Keratinocyte (primary cell): ENCODE results near the gene GH2. TPM values are rescaled to one million over a fixed set of nuclear protein-coding genes. Genes with fewer than 3 reads are reported as not detected.

Experiments used
- DNase-seq: peaks from one replicate; pipeline ENCODE4 v3.0.0-alpha.2; 2011; ENCODE audit warnings: low read depth, missing footprints, low spot score
- FAIRE-seq: peaks from 2 replicates; lab custom pipeline; 2011; peaks lifted over from hg19 to GRCh38; lab: Jason Lieb, UNC
- H2AFZ ChIP-seq: 2 replicates; pipeline ENCODE4 v1.6.0; 2012; ENCODE audit warnings: low read length, control low read depth, inconsistent platforms; ENCODE audit not compliant: control insufficient read depth
- H3K27ac ChIP-seq: 2 replicates; pipeline ENCODE4 v1.5.1; 2011; ENCODE audit warnings: low read length; ENCODE audit not compliant: control insufficient read depth, insufficient read depth
- H3K27me3 ChIP-seq: 3 replicates; pipeline ENCODE4 v1.6.0; 2011; ENCODE audit warnings: low read length; ENCODE audit not compliant: control insufficient read depth, insufficient read depth; ENCODE audit errors: extremely low read depth
- H3K36me3 ChIP-seq, 2 experiments: 2 replicates in 1 of 2; 3 replicates in 1 of 2; pipeline ENCODE4 v1.5.1; 2011; ENCODE audit warnings: low read length in 2 of 2, mild to moderate bottlenecking in 1 of 2; ENCODE audit not compliant: control insufficient read depth in 2 of 2, insufficient read depth in 2 of 2; ENCODE audit errors: extremely low read depth in 1 of 2
- H3K4me1 ChIP-seq: 3 replicates; pipeline ENCODE4 v1.5.1; 2011; ENCODE audit warnings: low read length; ENCODE audit not compliant: control insufficient read depth, insufficient read depth; ENCODE audit errors: extremely low read depth
- H3K4me2 ChIP-seq: 3 replicates; pipeline ENCODE4 v1.6.0; 2011; ENCODE audit warnings: low read depth, low read length; ENCODE audit not compliant: control insufficient read depth, insufficient read depth; ENCODE audit errors: extremely low read depth
- H3K4me3 ChIP-seq, 3 experiments: fragments of 200-600 bp in 1 of 3; sonication (generic) in 1 of 3; 2 replicates in 2 of 3; 3 replicates in 1 of 3; pipeline ENCODE4 v1.5.1; 2011 to 2016; ENCODE audit warnings: low read length in 3 of 3, mild to moderate bottlenecking in 3 of 3, control low read depth in 2 of 3, inconsistent platforms in 1 of 3, low read depth in 1 of 3, mixed read lengths in 1 of 3, mixed run types in 1 of 3, moderate library complexity in 1 of 3; ENCODE audit not compliant: control insufficient read depth in 2 of 3, insufficient read depth in 2 of 3; ENCODE audit errors: extremely low read depth in 1 of 3
- H3K79me2 ChIP-seq: 2 replicates; pipeline ENCODE4 v1.6.0; 2012; ENCODE audit warnings: low read length; ENCODE audit not compliant: control insufficient read depth, insufficient read depth
- H3K9ac ChIP-seq: 3 replicates; pipeline ENCODE4 v1.6.0; 2011; ENCODE audit warnings: low read length; ENCODE audit not compliant: control insufficient read depth, insufficient read depth; ENCODE audit errors: extremely low read depth
- H3K9me1 ChIP-seq: 3 replicates; pipeline ENCODE4 v1.6.0; 2011; ENCODE audit warnings: low read length; ENCODE audit not compliant: control insufficient read depth, insufficient read depth; ENCODE audit errors: extremely low read depth
- H3K9me3 ChIP-seq: 2 replicates; pipeline ENCODE4 v1.5.1; 2012; ENCODE audit warnings: low read depth, low read length; ENCODE audit not compliant: control insufficient read depth
- H4K20me1 ChIP-seq: 3 replicates; pipeline ENCODE4 v1.6.0; 2011; ENCODE audit warnings: low read length; ENCODE audit not compliant: control insufficient read depth, insufficient read depth; ENCODE audit errors: extremely low read depth
- EZH2 ChIP-seq: IDR thresholded peaks from one replicate; pipeline ENCODE4 v1.6.1; 2012; ENCODE audit warnings: inconsistent platforms, mild to moderate bottlenecking, low read length, moderate library complexity
- dilution Hi-C: fragments of 300-500 bp; cut with MboI; formaldehyde crosslinking; loops from one replicate; pipeline ENCODE4 v1.7.0; 2020; ENCODE audit warnings: low sequenced_read_pairs; ENCODE audit not compliant: extremely low pct_ligation_motif_present
- polyA plus RNA-seq, 5 experiments: library from polyadenylated mRNA; depleted of rRNA in 3 of 5; stranded (reverse) in 3 of 5; stranded (forward) in 1 of 5; unstranded in 1 of 5; fragments of >200 nt; gene quantifications; 1 replicate in 1 of 5; 2 replicates in 3 of 5; 3 replicates in 1 of 5; pipeline versions ENCODE4 v1.2.1 to v1.2.3, GENCODE V29; 2011 to 2012; ENCODE audit warnings: missing spikeins in 2 of 5, low read depth in 1 of 5, low replicate concordance in 1 of 5
- TF ChIP-seq, protein P1 (sequence below), 3 experiments: IDR thresholded peaks in 1 of 3; conservative IDR thresholded peaks in 1 of 3; optimal IDR thresholded peaks in 1 of 3; 2 replicates in 2 of 3; 3 replicates in 1 of 3; pipeline versions ENCODE3 to v1.5.1; 2011; ENCODE audit warnings: low read length in 3 of 3, mild to moderate bottlenecking in 3 of 3, moderate library complexity in 2 of 3, control low read depth in 1 of 3, inconsistent platforms in 1 of 3; ENCODE audit not compliant: insufficient read depth in 2 of 3; ENCODE audit errors: extremely low read depth in 1 of 3

Gene GH2
- polyA plus RNA-seq, 1 donor (not counting 4 experiments of a cell fraction or from before 2014, with no cell fraction given): not detected

- TF ChIP-seq, protein P1, sequence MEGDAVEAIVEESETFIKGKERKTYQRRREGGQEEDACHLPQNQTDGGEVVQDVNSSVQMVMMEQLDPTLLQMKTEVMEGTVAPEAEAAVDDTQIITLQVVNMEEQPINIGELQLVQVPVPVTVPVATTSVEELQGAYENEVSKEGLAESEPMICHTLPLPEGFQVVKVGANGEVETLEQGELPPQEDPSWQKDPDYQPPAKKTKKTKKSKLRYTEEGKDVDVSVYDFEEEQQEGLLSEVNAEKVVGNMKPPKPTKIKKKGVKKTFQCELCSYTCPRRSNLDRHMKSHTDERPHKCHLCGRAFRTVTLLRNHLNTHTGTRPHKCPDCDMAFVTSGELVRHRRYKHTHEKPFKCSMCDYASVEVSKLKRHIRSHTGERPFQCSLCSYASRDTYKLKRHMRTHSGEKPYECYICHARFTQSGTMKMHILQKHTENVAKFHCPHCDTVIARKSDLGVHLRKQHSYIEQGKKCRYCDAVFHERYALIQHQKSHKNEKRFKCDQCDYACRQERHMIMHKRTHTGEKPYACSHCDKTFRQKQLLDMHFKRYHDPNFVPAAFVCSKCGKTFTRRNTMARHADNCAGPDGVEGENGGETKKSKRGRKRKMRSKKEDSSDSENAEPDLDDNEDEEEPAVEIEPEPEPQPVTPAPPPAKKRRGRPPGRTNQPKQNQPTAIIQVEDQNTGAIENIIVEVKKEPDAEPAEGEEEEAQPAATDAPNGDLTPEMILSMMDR (optimal IDR thresholded peaks at IDR 0.05 in 1 of 3, IDR thresholded peaks at IDR 0.05 in 1 of 3, conservative IDR thresholded peaks at IDR 0.05 in 1 of 3; ENCODE audit: extremely low read depth in 1 of 3, insufficient read depth in 2 of 3, low read length in 3 of 3): no peak
- no peak for TF ChIP-seq EZH2
- no peak overlapping the region for H3K4me2 ChIP-seq
- peaks cover 29 to 41% of the 10 kb centered on the region in 2 experiments for H3K36me3 ChIP-seq
- H3K4me3 ChIP-seq: no peak overlapping the region
- no peak overlapping the region for H3K27ac ChIP-seq
- H3K4me1 ChIP-seq: peaks cover 49% of the 10 kb centered on the region
- H3K9me1 ChIP-seq: peaks cover 2% of the 10 kb centered on the region
- H3K9me3 ChIP-seq: no peaks in the 10 kb centered on the region
- FAIRE-seq (no peak), DNase-seq (no peak)
- peaks cover 11% of the 10 kb centered on the region for H4K20me1 ChIP-seq
- no peaks in the 10 kb centered on the region for H3K27me3 ChIP-seq
- H2AFZ ChIP-seq: no peak overlapping the region
- H3K79me2 ChIP-seq: peaks cover 55% of the 10 kb centered on the region
- no peak overlapping the region for H3K9ac ChIP-seq
- dilution Hi-C loops: no loop called here
These were observed 44.3 kb downstream of the GH2 start for GRCh38 chr17:63837480-63837879.

GRCh38 chr17:63836811-63837210 is 44.9 kb downstream of the GH2 start:
- H3K4me3 ChIP-seq: no peak overlapping the region
- no peak overlapping the region for H3K4me2 ChIP-seq
- DNase-seq: no peak
- TF ChIP-seq, protein P1 (optimal IDR thresholded peaks at IDR 0.05 in 1 of 3, IDR thresholded peaks at IDR 0.05 in 1 of 3, conservative IDR thresholded peaks at IDR 0.05 in 1 of 3; ENCODE audit: extremely low read depth in 1 of 3, insufficient read depth in 2 of 3, low read length in 3 of 3): no peak
- TF ChIP-seq EZH2: no peak
- H3K27me3 ChIP-seq: no peaks in the 10 kb centered on the region
- H3K9ac ChIP-seq: no peak overlapping the region
- no peak overlapping the region for H3K27ac ChIP-seq
- H3K79me2 ChIP-seq: peaks cover 52% of the 10 kb centered on the region
- H2AFZ ChIP-seq: no peak overlapping the region
- dilution Hi-C loops: no loop called here
- H3K9me1 ChIP-seq: peaks cover 2% of the 10 kb centered on the region
- peaks cover 11% of the 10 kb centered on the region for H4K20me1 ChIP-seq
- peaks cover 49% of the 10 kb centered on the region for H3K4me1 ChIP-seq
- no peaks in the 10 kb centered on the region for H3K9me3 ChIP-seq
- no peak for FAIRE-seq
- H3K36me3 ChIP-seq: peaks cover 35 to 45% of the 10 kb centered on the region in 2 experiments
